Stomach (tissue), 4 donors: ENCODE results near the gene PHLPP2.

Experiments used
- CTCF ChIP-seq, 7 experiments: fragments of 450-650 bp in 4 of 7; fragments of 200-600 bp in 3 of 7; sonication (generic) in 3 of 7; IDR thresholded peaks; one replicate each; pipeline ENCODE4 v1.5.1; 2016 to 2019; ENCODE audit warnings: antibody characterized with exemption in 7 of 7, control low read depth in 2 of 7, mild to moderate bottlenecking in 1 of 7
- EP300 ChIP-seq: sonication (generic); formaldehyde crosslinking; IDR thresholded peaks from one replicate; pipeline ENCODE4 v1.6.1; 2017; ENCODE audit warnings: antibody characterized with exemption
- POLR2A ChIP-seq, 4 donors: fragments of 450-650 bp; IDR thresholded peaks; one replicate each; pipeline ENCODE4 v1.6.1; 2016; ENCODE audit warnings: antibody characterized with exemption in 4 of 4, control low read depth in 2 of 4, mild to moderate bottlenecking in 1 of 4, moderate library complexity in 1 of 4
- POLR2AphosphoS5 ChIP-seq, 3 donors: sonication (generic); formaldehyde crosslinking; IDR thresholded peaks; one replicate each; pipeline ENCODE4 v1.6.1; 2016; ENCODE audit warnings: antibody characterized with exemption in 3 of 3

- no peak for TF ChIP-seq CTCF (IDR thresholded peaks at IDR 0.05)
- TF ChIP-seq POLR2A (IDR thresholded peaks at IDR 0.05): no peak
- TF ChIP-seq EP300: no peak
- TF ChIP-seq POLR2AphosphoS5 (IDR thresholded peaks at IDR 0.05): no peak
Observed at GRCh38 chr16:71737501-71737900, 13.0 kb upstream of the PHLPP2 start.
